NCI-H446 treated with DMSO at 0.1 percent for 48 hours (cell line): ENCODE results near the gene ASL.
"Not testable (repeated sequence)": the region's sequence is repeated elsewhere in the genome, so short reads cannot be mapped to it uniquely, and the experiment has no call there.

ENCODE experiments used
- DNase-seq: peaks from one replicate; lab custom pipeline; 2025; lab: John Stamatoyannopoulos, UW

Gene ASL

DNA sequence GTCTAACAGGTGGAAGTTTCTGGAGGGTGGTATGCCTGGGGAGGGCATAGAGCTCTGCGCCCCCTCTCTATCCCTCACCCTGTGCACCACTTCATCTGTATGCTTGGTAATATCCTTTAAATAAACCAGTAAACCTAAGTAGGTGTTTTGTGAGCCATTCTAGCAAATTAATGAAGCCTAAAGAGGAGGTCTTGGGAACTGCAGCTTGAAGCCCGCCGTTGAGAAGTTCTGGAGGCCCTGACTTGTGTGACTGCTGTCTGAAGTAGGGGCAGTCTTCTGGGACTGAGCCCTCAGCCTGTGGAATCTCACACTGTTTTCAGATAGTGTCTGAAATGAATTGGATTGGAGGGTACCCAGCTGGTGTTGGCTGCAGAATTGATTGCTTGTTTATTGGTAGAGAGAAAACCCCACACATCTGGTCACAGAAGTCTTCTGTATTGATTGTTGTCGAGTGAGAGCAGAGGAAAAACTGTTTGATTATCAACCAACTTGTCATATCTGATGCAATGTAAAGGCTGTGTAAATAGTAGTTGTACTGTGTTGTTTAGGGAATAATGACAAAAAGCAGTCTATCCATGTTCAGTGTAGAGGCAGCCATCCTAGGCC is 43.7 kb downstream of the ASL start:
- no peak for DNase-seq

GRCh38 chr7:66123175-66123528 is 47.5 kb downstream of the ASL start:
- DNase-seq: no peak

DNA sequence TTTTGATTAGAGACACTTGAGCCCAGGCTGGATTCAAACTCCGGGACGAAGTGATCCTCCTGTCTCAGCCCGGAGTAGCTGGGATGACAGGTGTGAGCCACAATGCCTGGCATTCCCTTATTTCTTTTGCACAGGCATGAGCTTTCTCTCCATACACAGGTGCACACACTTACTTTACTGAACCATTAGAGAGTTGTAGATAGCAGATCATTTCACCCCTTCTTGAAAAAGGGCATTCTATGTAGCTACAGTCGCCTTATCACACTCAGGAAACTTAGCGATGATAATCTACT is 48.9 kb downstream of the ASL start:
- not testable (repeated sequence) for DNase-seq

DNA sequence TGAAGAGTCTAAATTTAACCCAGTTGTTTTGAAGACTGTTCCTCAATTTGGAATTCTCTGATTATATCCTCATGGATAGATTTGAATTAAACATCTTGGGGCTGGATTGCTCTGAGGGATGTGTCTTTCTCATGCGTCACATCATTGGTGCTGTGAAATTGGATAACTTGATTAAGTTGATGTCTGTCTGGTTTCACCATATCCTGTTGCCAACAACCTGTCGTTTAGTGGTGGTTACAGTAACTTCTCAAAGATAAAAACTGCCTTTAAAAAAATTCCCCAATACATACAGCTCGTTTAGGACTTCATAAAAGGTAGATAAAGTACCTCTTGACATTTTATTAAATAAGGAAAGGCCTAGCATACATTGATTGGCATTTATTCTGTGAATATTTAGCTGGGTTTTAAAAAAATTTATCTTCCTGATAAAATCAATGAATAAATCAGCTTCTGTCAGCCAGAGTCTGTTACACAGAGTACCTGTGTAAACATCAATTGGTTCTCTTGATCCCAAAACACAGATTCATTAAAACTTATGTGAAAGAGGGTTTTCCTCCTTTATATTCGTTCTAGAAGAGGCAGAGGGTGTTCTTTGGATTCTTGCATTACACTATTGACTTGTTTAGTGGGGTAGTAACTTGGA is 49.6 kb downstream of the ASL start:
- DNase-seq: no peak

GRCh38 chr7:66125781-66126352 is 50.2 kb downstream of the ASL start:
- DNase-seq: not testable (repeated sequence)

- not testable (repeated sequence) for DNase-seq
Measured at GRCh38 chr7:66127172-66127571, 51.6 kb downstream of the ASL start.

- DNase-seq: no peak
Measured at GRCh38 chr7:66138994-66139752, 63.6 kb downstream of the ASL start.

DNA sequence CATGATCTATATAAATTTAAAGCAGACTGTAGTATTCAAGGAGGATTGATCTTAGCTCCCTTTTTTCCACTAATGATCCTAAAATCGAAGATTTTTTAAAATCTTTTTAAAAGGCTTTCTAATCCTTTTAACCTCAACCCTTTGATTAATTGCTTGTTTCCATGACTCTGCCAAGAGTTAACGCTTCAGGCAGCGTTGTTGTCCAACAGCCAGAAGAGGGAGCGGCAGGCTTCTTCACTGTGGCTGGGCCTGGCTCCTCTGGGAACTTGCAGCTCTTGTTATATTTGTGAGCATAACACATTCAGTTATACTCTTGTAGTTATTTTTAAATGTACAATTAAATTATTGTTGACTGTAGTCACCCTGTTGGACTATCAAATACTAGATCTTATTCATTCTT is 65.3 kb downstream of the ASL start:
- DNase-seq: no peak

GRCh38 chr7:66142334-66142733 is 66.7 kb downstream of the ASL start:
- no peak for DNase-seq

DNA sequence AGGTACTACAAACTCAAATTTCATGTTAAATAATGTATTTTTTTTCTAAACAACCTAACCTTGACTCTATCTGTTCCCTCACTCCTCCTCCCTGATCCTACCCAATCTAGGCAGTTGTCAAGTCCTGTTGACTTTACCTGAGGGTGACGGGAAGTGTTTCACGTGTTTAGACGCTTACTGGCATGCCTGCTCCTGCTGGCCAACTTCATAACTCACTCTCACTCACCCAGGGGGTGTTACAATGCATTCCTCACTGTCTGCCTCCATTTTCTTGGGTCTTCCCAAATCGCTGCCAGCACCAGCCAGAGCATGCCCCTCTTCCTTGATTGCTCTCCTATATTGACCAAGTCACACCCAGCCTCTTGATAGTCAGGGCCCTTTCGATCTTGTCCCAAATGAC is 67.4 kb downstream of the ASL start:
- no peak for DNase-seq
